IMR-90 (cell line): ENCODE results near the gene RND3. TPM values are rescaled to one million over a fixed set of nuclear protein-coding genes. Genes with fewer than 3 reads are reported as not detected.

ENCODE experiments used
- ATAC-seq: fragments of 200-7000 bp; cut with Tn5 transposase; 2 replicates; pipeline ENCODE4 v1.9.1; 2020; ENCODE audit warnings: low read depth, mild to moderate bottlenecking, moderate library complexity
- BruUV-seq: library from RNA; stranded (reverse); fragments of 400-500 nt; replicated peaks from 2 replicates; lab custom pipeline; 2021; lab: Mats Ljungman, UMichigan
- CTCF ChIA-PET: fragments of 300-600 bp; formaldehyde crosslinking; extraction: SDS; loops from one replicate; lab custom pipeline; 2021; ENCODE audit warnings: antibody characterized with exemption; lab: Yijun Ruan, JAX
- POLR2A ChIA-PET: fragments of 300-600 bp; sonication (Branson Sonifier 250); formaldehyde crosslinking; loops from one replicate; lab custom pipeline; 2022; ENCODE audit warnings: antibody characterized with exemption; ENCODE audit not compliant: unreplicated experiment; lab: Charles Lee
- DNase-seq: peaks from one replicate; pipeline ENCODE4 v3.0.0; 2013
- H2AFZ ChIP-seq: replicated peaks from 2 replicates; pipeline ENCODE3; 2013; ENCODE audit warnings: low read length, mild to moderate bottlenecking; ENCODE audit not compliant: poor library complexity
- H2AK5ac ChIP-seq: 2 replicates; pipeline ENCODE4 v1.6.1; 2013; ENCODE audit warnings: low read depth, low read length, inconsistent platforms
- H2AK9ac ChIP-seq: replicated peaks from 2 replicates; pipeline ENCODE3; 2013; ENCODE audit warnings: mild to moderate bottlenecking, low read depth, low read length, moderate library complexity; ENCODE audit not compliant: poor library complexity
- H2BK120ac ChIP-seq: 2 replicates; pipeline ENCODE4 v1.6.1; 2013; ENCODE audit warnings: low read depth, low read length, inconsistent platforms
- H2BK15ac ChIP-seq: 3 replicates; pipeline ENCODE4 v1.6.1; 2013; ENCODE audit warnings: low read depth, low read length, inconsistent platforms
- H2BK20ac ChIP-seq: 2 replicates; pipeline ENCODE4 v1.6.1; 2013; ENCODE audit warnings: low read depth, mild to moderate bottlenecking, inconsistent platforms, low read length, moderate library complexity
- H2BK5ac ChIP-seq: 2 replicates; pipeline ENCODE4 v1.6.1; 2013; ENCODE audit warnings: mild to moderate bottlenecking, low read depth, low read length, inconsistent platforms; ENCODE audit not compliant: poor library complexity, severe bottlenecking
- H3K14ac ChIP-seq: replicated peaks from 2 replicates; pipeline ENCODE4 v1.6.1; 2013; ENCODE audit warnings: low read depth, low read length, inconsistent platforms
- H3K18ac ChIP-seq: 2 replicates; pipeline ENCODE4 v1.6.1; 2013; ENCODE audit warnings: low read depth, low read length, control low read depth
- H3K23ac ChIP-seq: 2 replicates; pipeline ENCODE4 v1.6.1; 2013; ENCODE audit warnings: low read depth, low read length, inconsistent platforms
- H3K27ac ChIP-seq: 2 replicates; pipeline ENCODE4 v1.5.1; 2013; ENCODE audit warnings: mild to moderate bottlenecking, control low read depth, low read length; ENCODE audit not compliant: insufficient read depth
- H3K27me3 ChIP-seq: 2 replicates; pipeline ENCODE4 v1.6.1; 2013; ENCODE audit warnings: low read length; ENCODE audit not compliant: control insufficient read depth, insufficient read depth
- H3K36me3 ChIP-seq: 2 replicates; pipeline ENCODE4 v1.6.1; 2013; ENCODE audit warnings: low read length, mixed read lengths; ENCODE audit not compliant: control insufficient read depth, insufficient read depth
- H3K4ac ChIP-seq: 2 replicates; pipeline ENCODE4 v1.6.1; 2013; ENCODE audit warnings: low read depth, low read length, inconsistent platforms
- H3K4me1 ChIP-seq: 2 replicates; pipeline ENCODE4 v1.6.1; 2013; ENCODE audit warnings: low read length, mixed read lengths; ENCODE audit not compliant: control insufficient read depth, insufficient read depth
- H3K4me2 ChIP-seq: 2 replicates; pipeline ENCODE4 v1.6.1; 2013; ENCODE audit warnings: low read depth, mild to moderate bottlenecking, control low read depth, low read length, moderate library complexity
- H3K4me3 ChIP-seq: 2 replicates; pipeline ENCODE4 v1.5.1; 2013; ENCODE audit warnings: low read depth, mild to moderate bottlenecking, control low read depth, low read length, moderate library complexity; ENCODE audit not compliant: insufficient read depth
- H3K56ac ChIP-seq: 2 replicates; pipeline ENCODE4 v1.6.1; 2013; ENCODE audit warnings: low read length, inconsistent platforms; ENCODE audit not compliant: insufficient read depth; ENCODE audit errors: extremely low read depth
- H3K79me1 ChIP-seq, 2 experiments: 2 replicates each; pipeline ENCODE4 v1.6.1; 2013; ENCODE audit warnings: low read length in 2 of 2, inconsistent platforms in 1 of 2, low read depth in 1 of 2
- H3K9ac ChIP-seq: 2 replicates; pipeline ENCODE4 v1.6.1; 2013; ENCODE audit warnings: low read depth, low read length, control low read depth
- H3K9me1 ChIP-seq: 2 replicates; pipeline ENCODE4 v1.6.1; 2013; ENCODE audit warnings: low read length, inconsistent platforms; ENCODE audit not compliant: insufficient read depth
- H3K9me3 ChIP-seq: 2 replicates; pipeline ENCODE4 v1.6.1; 2013; ENCODE audit warnings: low read length; ENCODE audit not compliant: control insufficient read depth, insufficient read depth
- H4K20me1 ChIP-seq: 2 replicates; pipeline ENCODE4 v1.6.1; 2013; ENCODE audit warnings: low read length, inconsistent platforms; ENCODE audit not compliant: insufficient read depth
- H4K5ac ChIP-seq: 2 replicates; pipeline ENCODE4 v1.6.1; 2013; ENCODE audit warnings: mild to moderate bottlenecking, low read depth, low read length, control low read depth
- H4K8ac ChIP-seq, 2 experiments: 2 replicates each; pipeline ENCODE4 v1.6.1; 2013; ENCODE audit warnings: low read depth in 2 of 2, low read length in 2 of 2, control low read depth in 1 of 2, inconsistent platforms in 1 of 2
- H4K91ac ChIP-seq: 2 replicates; pipeline ENCODE4 v1.6.1; 2013; ENCODE audit warnings: low read depth, low read length, inconsistent platforms; ENCODE audit not compliant: insufficient read depth
- BHLHE40 ChIP-seq: fragments of 150-350 bp; IDR thresholded peaks from 2 replicates; pipeline ENCODE4 v1.6.1; 2016; ENCODE audit warnings: mild to moderate bottlenecking, low read depth, low read length
- CEBPB ChIP-seq: IDR thresholded peaks from 2 replicates; pipeline ENCODE4 v1.6.1; 2012; ENCODE audit warnings: low read depth, low read length, improper control_type of control experiment
- CHD1 ChIP-seq: IDR thresholded peaks from 2 replicates; pipeline ENCODE4 v1.6.1; 2012; ENCODE audit warnings: low read depth, low read length, improper control_type of control experiment
- FOS ChIP-seq: fragments of 150-350 bp; IDR thresholded peaks from 2 replicates; pipeline ENCODE4 v1.6.1; 2016; ENCODE audit warnings: low read depth, low read length
- MAZ ChIP-seq: IDR thresholded peaks from 2 replicates; pipeline ENCODE4 v1.6.1; 2012; ENCODE audit warnings: low read depth, mild to moderate bottlenecking, low read length, improper control_type of control experiment, moderate library complexity, borderline replicate concordance
- MXI1 ChIP-seq: IDR thresholded peaks from 2 replicates; pipeline ENCODE4 v1.6.1; 2012; ENCODE audit warnings: low read depth, mild to moderate bottlenecking, low read length, moderate library complexity, borderline replicate concordance
- NFE2L2 ChIP-seq: fragments of 150-350 bp; IDR thresholded peaks from 2 replicates; pipeline ENCODE4 v1.6.1; 2016; ENCODE audit warnings: low read depth, mild to moderate bottlenecking, low read length
- POLR2A ChIP-seq: IDR thresholded peaks from 2 replicates; pipeline ENCODE4 v1.6.1; 2012; ENCODE audit warnings: mild to moderate bottlenecking, low read depth, low read length
- RAD21 ChIP-seq: IDR thresholded peaks from 2 replicates; pipeline ENCODE4 v1.6.1; 2012; ENCODE audit warnings: low read length, improper control_type of control experiment
- RCOR1 ChIP-seq: IDR thresholded peaks from 2 replicates; pipeline ENCODE4 v1.6.1; 2012; ENCODE audit warnings: mild to moderate bottlenecking, low read length, improper control_type of control experiment; ENCODE audit not compliant: insufficient replicate concordance
- RFX5 ChIP-seq: IDR thresholded peaks from 2 replicates; pipeline ENCODE4 v1.8.0; 2012; ENCODE audit warnings: low read depth, mild to moderate bottlenecking, low read length, moderate library complexity
- WGBS, 2 experiments: methylation state at CpG; one replicate each; pipeline versions ENCODE4 v1.1.5 to v1.1.7; 2013; ENCODE audit warnings: missing lambda C conversion rate in 2 of 2; ENCODE audit not compliant: insufficient read length in 1 of 2; ENCODE audit errors: extremely low coverage in 2 of 2; 5-methylcytosine and 5-hydroxymethylcytosine counted together
- dilution Hi-C: fragments of 300-500 bp; cut with HindIII; formaldehyde crosslinking; loops from one replicate; pipeline ENCODE4 v1.14.3; 2018; ENCODE audit warnings: low sequenced_read_pairs; ENCODE audit not compliant: unreplicated experiment
- in situ Hi-C: fragments of 300-500 bp; cut with MboI; formaldehyde crosslinking; loops from 3 replicates; pipeline ENCODE4 v1.14.3; 2019; ENCODE audit warnings: low sequenced_read_pairs, inconsistent platforms, mixed read lengths
- intact Hi-C: fragments of 100-400 bp; cut with micrococcal nuclease; formaldehyde crosslinking; loops from 2 replicates; pipeline ENCODE4 v1.10.0; 2022
- polyA plus RNA-seq, 3 experiments: library from polyadenylated mRNA; depleted of rRNA; stranded (reverse); fragments of >200 nt; gene quantifications; 2 replicates each; pipeline ENCODE4 v1.2.3, GENCODE V29; 2012; ENCODE audit warnings: low replicate concordance in 1 of 3
- total RNA-seq: library from RNA; depleted of rRNA; stranded (reverse); fragments of >200 nt; gene quantifications from 2 replicates; pipeline ENCODE4 v1.2.3, GENCODE V29; 2012
- TF ChIP-seq, protein P1 (sequence below): fragments of 150-350 bp; IDR thresholded peaks from 2 replicates; pipeline ENCODE4 v1.6.1; 2017; ENCODE audit warnings: mild to moderate bottlenecking, antibody characterized with exemption, low read length, low read depth
- TF ChIP-seq, protein P2 (sequence below): conservative IDR thresholded peaks from 2 replicates; pipeline ENCODE4 v1.5.1; 2012; ENCODE audit warnings: mild to moderate bottlenecking, low read depth, low read length, improper control_type of control experiment
- TF ChIP-seq, protein P3 (sequence below): fragments of 150-350 bp; IDR thresholded peaks from 2 replicates; pipeline ENCODE4 v1.6.1; 2016; ENCODE audit warnings: low read depth, mild to moderate bottlenecking, low read length, moderate library complexity, borderline replicate concordance

Gene RND3
- total and polyA plus RNA-seq, 2 of the 4 experiments (the other 2 are of a cell fraction): 111 to 449 TPM

DNA sequence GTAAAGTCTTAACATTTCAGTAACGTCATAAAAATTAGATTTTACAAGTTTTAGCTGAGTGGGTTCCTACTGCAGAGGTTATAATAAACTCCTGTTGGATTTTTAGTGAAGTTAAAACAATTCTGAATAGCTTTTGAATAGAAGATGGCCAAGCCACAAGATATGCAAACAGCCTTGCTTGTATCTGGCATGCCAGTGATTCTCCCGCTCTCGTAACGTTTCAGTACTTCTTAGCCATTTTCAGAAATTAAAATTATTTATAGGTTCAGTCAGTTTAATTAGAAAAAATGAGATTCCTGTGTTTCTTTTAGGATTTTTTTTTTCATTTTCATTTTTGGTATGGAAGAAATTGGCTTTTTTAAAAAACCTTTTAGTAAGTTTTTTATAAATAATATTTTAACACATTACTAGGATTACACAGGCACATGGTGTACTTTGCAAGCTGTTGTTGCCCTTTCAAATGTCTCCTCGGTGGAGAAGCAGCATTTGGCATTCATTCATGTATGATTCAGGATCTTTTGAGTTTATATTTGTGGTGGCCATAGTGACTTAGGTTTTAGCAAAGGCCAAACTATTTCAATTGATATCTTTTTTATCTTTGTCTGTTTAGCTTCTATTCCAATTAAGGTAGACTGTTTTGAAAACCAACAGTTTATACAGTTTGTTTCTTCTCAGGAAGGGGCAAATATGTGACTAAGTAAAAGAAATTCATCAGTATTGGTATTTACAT lies 30.6 kb upstream of the RND3 start:
- H3K4me3 ChIP-seq: no peak overlapping the region
- BruUV-seq: no TSS peak
- no peaks in the 10 kb centered on the region for H3K36me3 ChIP-seq
- H2BK5ac ChIP-seq: peak overlapping the region; percentile 70
- H2AK9ac ChIP-seq: no peak overlapping the region
- no peak overlapping the region; the same call in 1 of the 2 replicates for H2AK5ac ChIP-seq
- H4K8ac ChIP-seq: peak overlapping the region; percentile 27 to 57; a peak in 2 of 4 replicates
- H3K4me2 ChIP-seq: no peak overlapping the region
- peak overlapping the region; percentile 81 for H2BK120ac ChIP-seq
- peak overlapping the region; percentile 70; the same call in 1 of the 2 replicates for H4K5ac ChIP-seq
- H3K27ac ChIP-seq: 0 out of 2 replicates have a peak overlapping the region, but pooled peaks have one; percentile 13
- H3K4me1 ChIP-seq: peaks cover 20% of the 10 kb centered on the region
- no peaks in the 10 kb centered on the region for H4K20me1 ChIP-seq
- ATAC-seq: peak; percentile 12; the same call in 1 of the 2 replicates
- dilution Hi-C loops: no loop called here
- no peak overlapping the region for H3K23ac ChIP-seq
- H3K9ac ChIP-seq: no peak overlapping the region
- H2BK20ac ChIP-seq: peak overlapping the region; percentile 83; the same call in 1 of the 2 replicates
- DNase-seq: peak; percentile 84
- in situ Hi-C loops: no loop called here
- H3K14ac ChIP-seq: peak overlapping the region; percentile 84; the same call in 1 of the 2 replicates
- no peak overlapping the region; the same call in 1 of the 2 replicates for H3K56ac ChIP-seq
- no peak overlapping the region for H2AFZ ChIP-seq
- H3K4ac ChIP-seq: peak overlapping the region; percentile 63; the same call in 1 of the 2 replicates
- WGBS, 2 experiments: no CpG with 5 or more reads among the region's 5 CpGs
- peak overlapping the region; percentile 92 for H3K18ac ChIP-seq
- no peaks in the 10 kb centered on the region for H3K27me3 ChIP-seq
- peak overlapping the region; percentile 71 for H4K91ac ChIP-seq
- H3K9me1 ChIP-seq: peaks cover 10% of the 10 kb centered on the region
- no peaks in the 10 kb centered on the region for H3K9me3 ChIP-seq
- H2BK15ac ChIP-seq: peak overlapping the region; percentile 18; the same call in 1 of the 3 replicates
- intact Hi-C loops: no loop called here
- POLR2A ChIA-PET: no interaction called here
- CTCF ChIA-PET: interaction anchor here (1.1 kb wide), 1 partner anchor 93 kb away, joined by 3 read pairs; no protein-coding TSS in a partner anchor
- peaks cover 0 to 16% of the 10 kb centered on the region in 2 experiments; a peak in 2 of 4 replicates for H3K79me1 ChIP-seq
- TF ChIP-seq, protein P1, sequence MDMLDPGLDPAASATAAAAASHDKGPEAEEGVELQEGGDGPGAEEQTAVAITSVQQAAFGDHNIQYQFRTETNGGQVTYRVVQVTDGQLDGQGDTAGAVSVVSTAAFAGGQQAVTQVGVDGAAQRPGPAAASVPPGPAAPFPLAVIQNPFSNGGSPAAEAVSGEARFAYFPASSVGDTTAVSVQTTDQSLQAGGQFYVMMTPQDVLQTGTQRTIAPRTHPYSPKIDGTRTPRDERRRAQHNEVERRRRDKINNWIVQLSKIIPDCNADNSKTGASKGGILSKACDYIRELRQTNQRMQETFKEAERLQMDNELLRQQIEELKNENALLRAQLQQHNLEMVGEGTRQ: no peak
- TF ChIP-seq FOS: no peak
- no peak for TF ChIP-seq NFE2L2
- TF ChIP-seq, protein P2, sequence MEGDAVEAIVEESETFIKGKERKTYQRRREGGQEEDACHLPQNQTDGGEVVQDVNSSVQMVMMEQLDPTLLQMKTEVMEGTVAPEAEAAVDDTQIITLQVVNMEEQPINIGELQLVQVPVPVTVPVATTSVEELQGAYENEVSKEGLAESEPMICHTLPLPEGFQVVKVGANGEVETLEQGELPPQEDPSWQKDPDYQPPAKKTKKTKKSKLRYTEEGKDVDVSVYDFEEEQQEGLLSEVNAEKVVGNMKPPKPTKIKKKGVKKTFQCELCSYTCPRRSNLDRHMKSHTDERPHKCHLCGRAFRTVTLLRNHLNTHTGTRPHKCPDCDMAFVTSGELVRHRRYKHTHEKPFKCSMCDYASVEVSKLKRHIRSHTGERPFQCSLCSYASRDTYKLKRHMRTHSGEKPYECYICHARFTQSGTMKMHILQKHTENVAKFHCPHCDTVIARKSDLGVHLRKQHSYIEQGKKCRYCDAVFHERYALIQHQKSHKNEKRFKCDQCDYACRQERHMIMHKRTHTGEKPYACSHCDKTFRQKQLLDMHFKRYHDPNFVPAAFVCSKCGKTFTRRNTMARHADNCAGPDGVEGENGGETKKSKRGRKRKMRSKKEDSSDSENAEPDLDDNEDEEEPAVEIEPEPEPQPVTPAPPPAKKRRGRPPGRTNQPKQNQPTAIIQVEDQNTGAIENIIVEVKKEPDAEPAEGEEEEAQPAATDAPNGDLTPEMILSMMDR: no peak
- no peak for TF ChIP-seq POLR2A
- no peak for TF ChIP-seq RCOR1
- no peak for TF ChIP-seq CEBPB
- TF ChIP-seq RAD21: no peak
- TF ChIP-seq MXI1: no peak
- no peak for TF ChIP-seq BHLHE40
- TF ChIP-seq CHD1: no peak
- TF ChIP-seq MAZ: no peak
- TF ChIP-seq, protein P3, sequence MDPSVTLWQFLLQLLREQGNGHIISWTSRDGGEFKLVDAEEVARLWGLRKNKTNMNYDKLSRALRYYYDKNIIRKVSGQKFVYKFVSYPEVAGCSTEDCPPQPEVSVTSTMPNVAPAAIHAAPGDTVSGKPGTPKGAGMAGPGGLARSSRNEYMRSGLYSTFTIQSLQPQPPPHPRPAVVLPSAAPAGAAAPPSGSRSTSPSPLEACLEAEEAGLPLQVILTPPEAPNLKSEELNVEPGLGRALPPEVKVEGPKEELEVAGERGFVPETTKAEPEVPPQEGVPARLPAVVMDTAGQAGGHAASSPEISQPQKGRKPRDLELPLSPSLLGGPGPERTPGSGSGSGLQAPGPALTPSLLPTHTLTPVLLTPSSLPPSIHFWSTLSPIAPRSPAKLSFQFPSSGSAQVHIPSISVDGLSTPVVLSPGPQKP: no peak
- no peak for TF ChIP-seq RFX5
